Keratinocyte (primary cell): ENCODE results near the gene LENG8. TPM values are rescaled to one million over a fixed set of nuclear protein-coding genes. Genes with fewer than 3 reads are reported as not detected.

Source experiments
- DNase-seq: peaks from one replicate; pipeline ENCODE4 v3.0.0-alpha.2; 2011; ENCODE audit warnings: low read depth, missing footprints, low spot score
- FAIRE-seq: peaks from 2 replicates; lab custom pipeline; 2011; peaks lifted over from hg19 to GRCh38; lab: Jason Lieb, UNC
- H2AFZ ChIP-seq: 2 replicates; pipeline ENCODE4 v1.6.0; 2012; ENCODE audit warnings: low read length, control low read depth, inconsistent platforms; ENCODE audit not compliant: control insufficient read depth
- H3K27ac ChIP-seq: 2 replicates; pipeline ENCODE4 v1.5.1; 2011; ENCODE audit warnings: low read length; ENCODE audit not compliant: control insufficient read depth, insufficient read depth
- H3K27me3 ChIP-seq: 3 replicates; pipeline ENCODE4 v1.6.0; 2011; ENCODE audit warnings: low read length; ENCODE audit not compliant: control insufficient read depth, insufficient read depth; ENCODE audit errors: extremely low read depth
- H3K36me3 ChIP-seq, 2 experiments: 2 replicates in 1 of 2; 3 replicates in 1 of 2; pipeline ENCODE4 v1.5.1; 2011; ENCODE audit warnings: low read length in 2 of 2, mild to moderate bottlenecking in 1 of 2; ENCODE audit not compliant: control insufficient read depth in 2 of 2, insufficient read depth in 2 of 2; ENCODE audit errors: extremely low read depth in 1 of 2
- H3K4me1 ChIP-seq: 3 replicates; pipeline ENCODE4 v1.5.1; 2011; ENCODE audit warnings: low read length; ENCODE audit not compliant: control insufficient read depth, insufficient read depth; ENCODE audit errors: extremely low read depth
- H3K4me2 ChIP-seq: 3 replicates; pipeline ENCODE4 v1.6.0; 2011; ENCODE audit warnings: low read depth, low read length; ENCODE audit not compliant: control insufficient read depth, insufficient read depth; ENCODE audit errors: extremely low read depth
- H3K4me3 ChIP-seq, 3 experiments: fragments of 200-600 bp in 1 of 3; sonication (generic) in 1 of 3; 2 replicates in 2 of 3; 3 replicates in 1 of 3; pipeline ENCODE4 v1.5.1; 2011 to 2016; ENCODE audit warnings: low read length in 3 of 3, mild to moderate bottlenecking in 3 of 3, control low read depth in 2 of 3, inconsistent platforms in 1 of 3, low read depth in 1 of 3, mixed read lengths in 1 of 3, mixed run types in 1 of 3, moderate library complexity in 1 of 3; ENCODE audit not compliant: control insufficient read depth in 2 of 3, insufficient read depth in 2 of 3; ENCODE audit errors: extremely low read depth in 1 of 3
- H3K79me2 ChIP-seq: 2 replicates; pipeline ENCODE4 v1.6.0; 2012; ENCODE audit warnings: low read length; ENCODE audit not compliant: control insufficient read depth, insufficient read depth
- H3K9ac ChIP-seq: 3 replicates; pipeline ENCODE4 v1.6.0; 2011; ENCODE audit warnings: low read length; ENCODE audit not compliant: control insufficient read depth, insufficient read depth; ENCODE audit errors: extremely low read depth
- H3K9me1 ChIP-seq: 3 replicates; pipeline ENCODE4 v1.6.0; 2011; ENCODE audit warnings: low read length; ENCODE audit not compliant: control insufficient read depth, insufficient read depth; ENCODE audit errors: extremely low read depth
- H3K9me3 ChIP-seq: 2 replicates; pipeline ENCODE4 v1.5.1; 2012; ENCODE audit warnings: low read depth, low read length; ENCODE audit not compliant: control insufficient read depth
- H4K20me1 ChIP-seq: 3 replicates; pipeline ENCODE4 v1.6.0; 2011; ENCODE audit warnings: low read length; ENCODE audit not compliant: control insufficient read depth, insufficient read depth; ENCODE audit errors: extremely low read depth
- CTCF ChIP-seq, 3 experiments: IDR thresholded peaks in 1 of 3; conservative IDR thresholded peaks in 1 of 3; optimal IDR thresholded peaks in 1 of 3; 2 replicates in 2 of 3; 3 replicates in 1 of 3; pipeline versions ENCODE3 to v1.5.1; 2011; ENCODE audit warnings: low read length in 3 of 3, mild to moderate bottlenecking in 3 of 3, moderate library complexity in 2 of 3, control low read depth in 1 of 3, inconsistent platforms in 1 of 3; ENCODE audit not compliant: insufficient read depth in 2 of 3; ENCODE audit errors: extremely low read depth in 1 of 3
- EZH2 ChIP-seq: IDR thresholded peaks from one replicate; pipeline ENCODE4 v1.6.1; 2012; ENCODE audit warnings: inconsistent platforms, mild to moderate bottlenecking, low read length, moderate library complexity
- dilution Hi-C: fragments of 300-500 bp; cut with MboI; formaldehyde crosslinking; loops from one replicate; pipeline ENCODE4 v1.7.0; 2020; ENCODE audit warnings: low sequenced_read_pairs; ENCODE audit not compliant: extremely low pct_ligation_motif_present
- polyA plus RNA-seq, 5 experiments: library from polyadenylated mRNA; depleted of rRNA in 3 of 5; stranded (reverse) in 3 of 5; stranded (forward) in 1 of 5; unstranded in 1 of 5; fragments of >200 nt; gene quantifications; 1 replicate in 1 of 5; 2 replicates in 3 of 5; 3 replicates in 1 of 5; pipeline versions ENCODE4 v1.2.1 to v1.2.3, GENCODE V29; 2011 to 2012; ENCODE audit warnings: missing spikeins in 2 of 5, low read depth in 1 of 5, low replicate concordance in 1 of 5

The LENG8 gene
- polyA plus RNA-seq, 1 donor (not counting 4 experiments of a cell fraction or from before 2014, with no cell fraction given) = 29.4 TPM

- H3K79me2 ChIP-seq = peaks cover 96% of the 10 kb centered on the region
- no peak overlapping the region for H3K27ac ChIP-seq
- H3K4me1 ChIP-seq = peaks cover 16% of the 10 kb centered on the region
- no peaks in the 10 kb centered on the region for H3K27me3 ChIP-seq
- TF ChIP-seq CTCF (optimal IDR thresholded peaks at IDR 0.05 in 1 of 3, IDR thresholded peaks at IDR 0.05 in 1 of 3, conservative IDR thresholded peaks at IDR 0.05 in 1 of 3; ENCODE audit: extremely low read depth in 1 of 3, insufficient read depth in 2 of 3, low read length in 3 of 3) (no peak), EZH2 (no peak)
- no peak for FAIRE-seq
- no peak overlapping the region for H3K4me2 ChIP-seq
- H3K36me3 ChIP-seq = peaks cover 52 to 58% of the 10 kb centered on the region in 2 experiments
- peaks cover 20% of the 10 kb centered on the region for H4K20me1 ChIP-seq
- DNase-seq = no peak
- no peaks in the 10 kb centered on the region for H3K9me3 ChIP-seq
- no peak overlapping the region for H3K9ac ChIP-seq
- dilution Hi-C loops = no loop called here
- no peak overlapping the region for H3K4me3 ChIP-seq
- no peak overlapping the region for H2AFZ ChIP-seq
- H3K9me1 ChIP-seq = peaks cover 2% of the 10 kb centered on the region
Observed at GRCh38 chr19:54452626-54453025, 3.6 kb downstream of the LENG8 start.

GRCh38 chr19:54453921-54454780 is 5.2 kb downstream of the LENG8 start:
- FAIRE-seq = no peak
- H4K20me1 ChIP-seq = peaks cover 26% of the 10 kb centered on the region
- dilution Hi-C loops = no loop called here

More at GRCh38 chr19:54453921-54454780, 5.2 kb downstream of the LENG8 start:
- H3K36me3 ChIP-seq = peaks cover 66 to 73% of the 10 kb centered on the region in 2 experiments
- H3K4me1 ChIP-seq = peaks cover 14% of the 10 kb centered on the region
- peaks cover 98% of the 10 kb centered on the region for H3K79me2 ChIP-seq
- no peaks in the 10 kb centered on the region for H3K9me3 ChIP-seq
- H3K4me2 ChIP-seq = no peak overlapping the region
- H3K27me3 ChIP-seq = no peaks in the 10 kb centered on the region
- no peak overlapping the region for H3K4me3 ChIP-seq
- peaks cover 2% of the 10 kb centered on the region for H3K9me1 ChIP-seq
- no peak overlapping the region for H3K9ac ChIP-seq
- H3K27ac ChIP-seq = no peak overlapping the region
- TF ChIP-seq EZH2 (no peak), CTCF (optimal IDR thresholded peaks at IDR 0.05 in 1 of 3, IDR thresholded peaks at IDR 0.05 in 1 of 3, conservative IDR thresholded peaks at IDR 0.05 in 1 of 3; ENCODE audit: extremely low read depth in 1 of 3, insufficient read depth in 2 of 3, low read length in 3 of 3) (no peak)
- no peak overlapping the region for H2AFZ ChIP-seq
- DNase-seq = no peak
